Neuronal stem cell (in vitro differentiated cells): Measurements from ENCODE around the gene SLC12A4.

Experiments
- DNase-seq: peaks from one replicate; pipeline ENCODE4 v3.0.0-alpha.2; 2013; ENCODE audit warnings: low spot score
- H2AFZ ChIP-seq: one replicate; pipeline ENCODE4 v1.6.1; 2013; ENCODE audit warnings: mild to moderate bottlenecking, low read length, inconsistent platforms
- H2AK5ac ChIP-seq: 2 replicates; pipeline ENCODE4 v1.6.1; 2013; ENCODE audit warnings: low read depth, mild to moderate bottlenecking, inconsistent platforms, low read length, moderate library complexity, mixed read lengths
- H2BK120ac ChIP-seq: 2 replicates; pipeline ENCODE4 v1.6.1; 2013; ENCODE audit warnings: low read depth, mild to moderate bottlenecking, inconsistent platforms, low read length, moderate library complexity, mixed read lengths
- H2BK12ac ChIP-seq: one replicate; pipeline ENCODE4 v1.6.1; 2013; ENCODE audit warnings: low read length, inconsistent platforms
- H2BK15ac ChIP-seq: 2 replicates; pipeline ENCODE4 v1.6.1; 2013; ENCODE audit warnings: mild to moderate bottlenecking, low read length, inconsistent platforms, mixed read lengths
- H2BK5ac ChIP-seq: one replicate; pipeline ENCODE4 v1.6.1; 2013; ENCODE audit warnings: inconsistent platforms, mild to moderate bottlenecking, low read length, moderate library complexity
- H3K14ac ChIP-seq: one replicate; pipeline ENCODE4 v1.6.1; 2013; ENCODE audit warnings: low read length, inconsistent platforms
- H3K18ac ChIP-seq: 2 replicates; pipeline ENCODE4 v1.6.1; 2013; ENCODE audit warnings: low read length, inconsistent platforms
- H3K23ac ChIP-seq: 2 replicates; pipeline ENCODE4 v1.6.1; 2013; ENCODE audit warnings: low read depth, mild to moderate bottlenecking, mixed read lengths, low read length, inconsistent platforms; ENCODE audit not compliant: poor library complexity
- H3K27ac ChIP-seq: replicated peaks from 3 replicates; pipeline ENCODE4 v1.5.1; 2013; ENCODE audit warnings: low read length, inconsistent platforms
- H3K27me3 ChIP-seq, 3 experiments: 2 replicates each; pipeline ENCODE4 v1.6.1; 2013; ENCODE audit warnings: low read length in 3 of 3, mild to moderate bottlenecking in 2 of 3, inconsistent platforms in 1 of 3, low read depth in 1 of 3, mixed read lengths in 1 of 3, moderate library complexity in 1 of 3; ENCODE audit not compliant: control insufficient read depth in 3 of 3, insufficient read depth in 3 of 3
- H3K36me3 ChIP-seq, 2 donors: replicated peaks in 1 of 2; 2 replicates each; pipeline ENCODE4 v1.6.1; 2013; ENCODE audit warnings: low read length in 2 of 2; ENCODE audit not compliant: control insufficient read depth in 2 of 2, insufficient read depth in 2 of 2
- H3K4ac ChIP-seq: 2 replicates; pipeline ENCODE4 v1.6.1; 2013; ENCODE audit warnings: inconsistent platforms, mild to moderate bottlenecking, low read length, moderate library complexity
- H3K4me1 ChIP-seq, 2 donors: 1 replicate in 1 of 2; 2 replicates in 1 of 2; pipeline ENCODE4 v1.6.1; 2013; ENCODE audit warnings: low read length in 2 of 2, low read depth in 1 of 2; ENCODE audit not compliant: control insufficient read depth in 2 of 2, insufficient read depth in 1 of 2
- H3K4me2 ChIP-seq: one replicate; pipeline ENCODE4 v1.6.1; 2013; ENCODE audit warnings: mild to moderate bottlenecking, low read length, inconsistent platforms; ENCODE audit not compliant: insufficient read depth, poor library complexity, severe bottlenecking
- H3K4me3 ChIP-seq, 2 donors: 2 replicates each; pipeline ENCODE4 v1.5.1; 2013; ENCODE audit warnings: low read length in 2 of 2, mild to moderate bottlenecking in 2 of 2, inconsistent platforms in 1 of 2, moderate library complexity in 1 of 2
- H3K79me1 ChIP-seq: one replicate; pipeline ENCODE4 v1.6.1; 2013; ENCODE audit warnings: low read depth, mild to moderate bottlenecking, inconsistent platforms, low read length, moderate library complexity
- H3K9ac ChIP-seq: one replicate; pipeline ENCODE4 v1.6.1; 2013; ENCODE audit warnings: mild to moderate bottlenecking, low read depth, low read length, inconsistent platforms; ENCODE audit not compliant: poor library complexity
- H3K9me3 ChIP-seq, 2 donors: replicated peaks in 1 of 2; 2 replicates each; pipeline versions ENCODE3 to v1.6.1; 2013; ENCODE audit warnings: low read length in 2 of 2, mild to moderate bottlenecking in 2 of 2, inconsistent platforms in 1 of 2, low read depth in 1 of 2, mixed read lengths in 1 of 2, moderate library complexity in 1 of 2; ENCODE audit not compliant: control insufficient read depth in 2 of 2, insufficient read depth in 1 of 2
- H4K8ac ChIP-seq: one replicate; pipeline ENCODE4 v1.6.1; 2013; ENCODE audit warnings: low read depth, mild to moderate bottlenecking, inconsistent platforms, low read length, moderate library complexity
- H4K91ac ChIP-seq: one replicate; pipeline ENCODE4 v1.6.1; 2013; ENCODE audit warnings: low read length, low read depth, mild to moderate bottlenecking, inconsistent platforms; ENCODE audit not compliant: poor library complexity
- WGBS, 2 donors: extraction: QIAGEN DNeasy Blood & Tissue Kit; methylation state at CpG; one replicate each; pipeline ENCODE4 v1.1.7; 2013; ENCODE audit warnings: missing lambda C conversion rate in 2 of 2, mixed read lengths in 1 of 2; ENCODE audit not compliant: insufficient read length in 2 of 2, insufficient replicate concordance in 1 of 2; ENCODE audit errors: extremely low coverage in 2 of 2; 5-methylcytosine and 5-hydroxymethylcytosine counted together

The SLC12A4 gene

GRCh38 chr16:67987460-67988160 lies 19.2 kb upstream of the SLC12A4 start:
- H2BK120ac ChIP-seq = no peak overlapping the region
- peaks cover 2% of the 10 kb centered on the region for H3K79me1 ChIP-seq
- H4K91ac ChIP-seq = no peak overlapping the region
- no peaks in the 10 kb centered on the region for H3K36me3 ChIP-seq
- H2BK15ac ChIP-seq = no peak overlapping the region
- no peak overlapping the region for H2BK12ac ChIP-seq
- no peak overlapping the region for H3K4ac ChIP-seq
- H3K18ac ChIP-seq = no peak overlapping the region
- H2AFZ ChIP-seq = peak overlapping the region; percentile 12
- no peak overlapping the region for H3K23ac ChIP-seq
- WGBS, 2 donors = no CpG with 5 or more reads among the region's 11 CpGs
- H3K14ac ChIP-seq = no peak overlapping the region
- H3K9ac ChIP-seq = no peak overlapping the region
- no peak overlapping the region for H2BK5ac ChIP-seq
- H3K4me1 ChIP-seq = peaks cover 0 to 4% of the 10 kb centered on the region in 2 donors
- H3K27ac ChIP-seq = no peak overlapping the region
- no peak overlapping the region for H4K8ac ChIP-seq
- peaks cover 0 to 28% (median 3%) of the 10 kb centered on the region in 3 experiments for H3K27me3 ChIP-seq
- no peak for DNase-seq
- no peak overlapping the region for H3K4me3 ChIP-seq
- H3K9me3 ChIP-seq = peaks cover 0 to 4% of the 10 kb centered on the region in 2 donors
- no peak overlapping the region for H2AK5ac ChIP-seq
- no peak overlapping the region for H3K4me2 ChIP-seq

GRCh38 chr16:67986949-67987348 lies 18.5 kb upstream of the SLC12A4 start:
- H3K36me3 ChIP-seq = no peaks in the 10 kb centered on the region
- H3K27ac ChIP-seq = no peak overlapping the region
- H3K9ac ChIP-seq = no peak overlapping the region
- no peak overlapping the region for H2BK12ac ChIP-seq
- peaks cover 2% of the 10 kb centered on the region for H3K79me1 ChIP-seq
- H4K91ac ChIP-seq = no peak overlapping the region
- peak overlapping the region; percentile 12 for H2AFZ ChIP-seq
- peaks cover 0 to 4% of the 10 kb centered on the region in 2 donors for H3K9me3 ChIP-seq
- no peak overlapping the region for H3K4me3 ChIP-seq
- no peak overlapping the region for H3K4ac ChIP-seq
- H3K4me1 ChIP-seq = peaks cover 0 to 4% of the 10 kb centered on the region in 2 donors
- H3K18ac ChIP-seq = no peak overlapping the region
- H2AK5ac ChIP-seq = no peak overlapping the region
- no peak overlapping the region for H2BK15ac ChIP-seq
- H4K8ac ChIP-seq = no peak overlapping the region
- H3K27me3 ChIP-seq = peaks cover 0 to 22% (median 0%) of the 10 kb centered on the region in 3 experiments
- H3K4me2 ChIP-seq = no peak overlapping the region
- H2BK5ac ChIP-seq = no peak overlapping the region
- no peak overlapping the region for H3K14ac ChIP-seq
- no CpG with 5 or more reads among the region's 5 CpGs for WGBS, 2 donors
- no peak for DNase-seq
- H2BK120ac ChIP-seq = no peak overlapping the region
- no peak overlapping the region for H3K23ac ChIP-seq

- DNase-seq = no peak
- no peaks in the 10 kb centered on the region for H3K79me1 ChIP-seq
- H4K8ac ChIP-seq = no peak overlapping the region
- no peak overlapping the region for H4K91ac ChIP-seq
- no peak overlapping the region for H3K23ac ChIP-seq
- H3K36me3 ChIP-seq = no peaks in the 10 kb centered on the region
- no peak overlapping the region for H3K18ac ChIP-seq
- H2AK5ac ChIP-seq = no peak overlapping the region
- H3K9me3 ChIP-seq = peaks cover 0 to 4% of the 10 kb centered on the region in 2 donors
- no peak overlapping the region for H3K4ac ChIP-seq
- H2BK15ac ChIP-seq = no peak overlapping the region
- H3K4me3 ChIP-seq = no peak overlapping the region
- no peak overlapping the region for H2AFZ ChIP-seq
- H2BK5ac ChIP-seq = no peak overlapping the region
- no peak overlapping the region for H2BK120ac ChIP-seq
- H3K27me3 ChIP-seq = peaks cover 0 to under 1% (median 0%) of the 10 kb centered on the region in 3 experiments
- H3K14ac ChIP-seq = no peak overlapping the region
- H2BK12ac ChIP-seq = no peak overlapping the region
- peaks cover 0 to 4% of the 10 kb centered on the region in 2 donors for H3K4me1 ChIP-seq
- no peak overlapping the region for H3K4me2 ChIP-seq
- H3K9ac ChIP-seq = no peak overlapping the region
- no peak overlapping the region for H3K27ac ChIP-seq
- no CpG with 5 or more reads among the region's 49 CpGs for WGBS, 2 donors
These were observed 13.7 kb upstream of the SLC12A4 start for GRCh38 chr16:67982011-67982696.

- Histone ChIP-seq H2BK12ac (no peak within 1 kb of the TSS), H3K9ac (no peak within 1 kb of the TSS), H4K8ac (no peak within 1 kb of the TSS), H3K36me3 (no peaks in the 10 kb centered on the region), H3K79me1 (no peaks in the 10 kb centered on the region), H3K23ac (peak within 1 kb of the TSS; percentile 68), H3K4me1 (peaks cover 0 to 4% of the 10 kb centered on the region in 2 donors), H3K4ac (peak within 1 kb of the TSS; percentile 97), H3K4me3 (no peak within 1 kb of the TSS), H2BK5ac (peak within 1 kb of the TSS; percentile 33), H3K18ac (peak within 1 kb of the TSS; percentile 85), H2BK120ac (peak within 1 kb of the TSS; percentile 81), H3K14ac (peak within 1 kb of the TSS; percentile 38), H3K27me3 (peaks cover 0 to 9% (median 0%) of the 10 kb centered on the region in 3 experiments), H3K27ac (no peak within 1 kb of the TSS), H2AFZ (no peak within 1 kb of the TSS), H3K4me2 (no peak within 1 kb of the TSS), H4K91ac (no peak within 1 kb of the TSS), H2AK5ac (peak within 1 kb of the TSS; percentile 88), H3K9me3 (peaks cover 0 to 4% of the 10 kb centered on the region in 2 donors), H2BK15ac (peak within 1 kb of the TSS; percentile 55)
- DNase-seq = no peak
- no CpG with 5 or more reads among the region's 62 CpGs for WGBS, 2 donors
These were observed 11.7 kb upstream of the SLC12A4 start, which contains the start of gene DPEP3 for GRCh38 chr16:67979955-67980678. DPEP3 (minus strand) TSS chr16:67980499; CDS start chr16:67980380, 119 bp downstream.
